SK-N-SH (cell line): ENCODE results near the gene ULK3. TPM values are rescaled to one million over a fixed set of nuclear protein-coding genes. Genes with fewer than 3 reads are reported as not detected.

Experiments used
- CTCF ChIA-PET: fragments of 300-600, 350-600 bp; formaldehyde crosslinking; extraction: SDS; loops from one replicate; lab custom pipeline; 2021; lab: Yijun Ruan, JAX
- POLR2A ChIA-PET: fragments of 350-600 bp; sonication (Branson Sonifier 250); formaldehyde crosslinking; extraction: SDS; loops from one replicate; lab custom pipeline; 2020; ENCODE audit warnings: antibody characterized with exemption, inconsistent platforms; lab: Yijun Ruan, JAX
- DNase-seq: peaks from one replicate; pipeline ENCODE4 v3.0.0; 2012
- H2AFZ ChIP-seq: fragments of 200-600 bp; sonication (generic); 2 replicates; pipeline ENCODE4 v1.8.1; 2016; ENCODE audit warnings: antibody characterized with exemption, mild to moderate bottlenecking, low read depth
- H3F3A ChIP-seq: fragments of 200-600 bp; sonication (generic); replicated peaks from 2 replicates; pipeline ENCODE3; 2016; ENCODE audit warnings: antibody characterized with exemption, mild to moderate bottlenecking; ENCODE audit not compliant: insufficient read depth
- H3K27ac ChIP-seq, 2 experiments: fragments of 200-500 bp in 1 of 2; fragments of 200-600 bp in 1 of 2; sonication (Bioruptor generic) in 1 of 2; sonication (generic), shearing (Covaris generic) in 1 of 2; 2 replicates each; pipeline versions ENCODE4 v1.5.1 to v1.6.1; 2014 to 2016; ENCODE audit warnings: low read depth in 2 of 2, inconsistent platforms in 1 of 2, low read length in 1 of 2, mild to moderate bottlenecking in 1 of 2, mixed read lengths in 1 of 2
- H3K27me3 ChIP-seq: fragments of 200-600 bp; sonication (generic), shearing (Covaris generic); 2 replicates; pipeline ENCODE4 v1.6.1; 2016; ENCODE audit warnings: mixed run types; ENCODE audit not compliant: insufficient read depth
- H3K36me3 ChIP-seq, 2 experiments: fragments of 200-500 bp in 1 of 2; fragments of 200-600 bp in 1 of 2; sonication (Bioruptor generic) in 1 of 2; sonication (generic) in 1 of 2; replicated peaks in 1 of 2; 2 replicates each; pipeline versions ENCODE3 to v1.5.1; 2014 to 2016; ENCODE audit warnings: low read length in 1 of 2, mild to moderate bottlenecking in 1 of 2; ENCODE audit not compliant: insufficient read depth in 2 of 2, control insufficient read depth in 1 of 2
- H3K4me1 ChIP-seq, 2 experiments: fragments of 200-500 bp in 1 of 2; fragments of 200-600 bp in 1 of 2; sonication (Bioruptor generic) in 1 of 2; sonication (generic), shearing (Covaris generic) in 1 of 2; 2 replicates each; pipeline versions ENCODE4 v1.5.1 to v1.6.1; 2014 to 2016; ENCODE audit warnings: low read depth in 1 of 2, low read length in 1 of 2, mixed run types in 1 of 2; ENCODE audit not compliant: insufficient read depth in 2 of 2, control insufficient read depth in 1 of 2
- H3K4me2 ChIP-seq: fragments of 200-600 bp; sonication (generic), shearing (Covaris generic); 2 replicates; pipeline ENCODE4 v1.6.1; 2017; ENCODE audit warnings: mixed run types
- H3K4me3 ChIP-seq, 2 experiments: fragments of 200-500 bp in 1 of 2; fragments of 200-600 bp in 1 of 2; sonication (Bioruptor generic) in 1 of 2; sonication (generic), shearing (Covaris generic) in 1 of 2; 2 replicates each; pipeline versions ENCODE4 v1.5.1 to v1.8.1; 2014 to 2016; ENCODE audit warnings: low read depth in 2 of 2, inconsistent platforms in 1 of 2, low read length in 1 of 2, mild to moderate bottlenecking in 1 of 2, mixed read lengths in 1 of 2, moderate library complexity in 1 of 2
- H3K79me2 ChIP-seq: fragments of 200-600 bp; sonication (generic); 2 replicates; pipeline ENCODE4 v1.8.1; 2017; ENCODE audit warnings: mild to moderate bottlenecking; ENCODE audit not compliant: insufficient read depth
- H3K9ac ChIP-seq: fragments of 200-600 bp; sonication (generic); 2 replicates; pipeline ENCODE4 v1.6.1; 2017; ENCODE audit warnings: mixed run types
- H3K9me2 ChIP-seq: fragments of 200-600 bp; sonication (generic); 2 replicates; pipeline ENCODE4 v1.6.1; 2017; ENCODE audit warnings: mixed run types
- H3K9me3 ChIP-seq: fragments of 200-600 bp; sonication (generic); 2 replicates; pipeline ENCODE4 v1.6.1; 2017; ENCODE audit warnings: mixed run types, mild to moderate bottlenecking, moderate library complexity
- H4K20me1 ChIP-seq: fragments of 200-600 bp; sonication (generic); 2 replicates; pipeline ENCODE4 v1.6.1; 2017; ENCODE audit warnings: mild to moderate bottlenecking, mixed run types; ENCODE audit not compliant: insufficient read depth
- ELF1 ChIP-seq: IDR thresholded peaks from 2 replicates; pipeline ENCODE4 v1.4.0; 2012
- EP300 ChIP-seq, 2 experiments: IDR thresholded peaks; 2 replicates each; pipeline versions ENCODE4 v1.4.0 to v1.6.1; 2012; ENCODE audit warnings: borderline replicate concordance in 1 of 2, low read depth in 1 of 2, low read length in 1 of 2
- EZH2phosphoT487 ChIP-seq: fragments of 200-600 bp; sonication (generic); IDR thresholded peaks from 2 replicates; pipeline ENCODE4 v1.6.1; 2017; ENCODE audit warnings: low read depth, mixed run types, mild to moderate bottlenecking, antibody characterized with exemption, moderate library complexity, borderline replicate concordance
- FOSL2 ChIP-seq: IDR thresholded peaks from 2 replicates; pipeline ENCODE4 v1.4.0; 2012; ENCODE audit warnings: low read depth, mild to moderate bottlenecking, moderate library complexity, borderline replicate concordance
- FOXM1 ChIP-seq: IDR thresholded peaks from 2 replicates; pipeline ENCODE4 v1.4.0; 2012; ENCODE audit warnings: low read depth, mild to moderate bottlenecking
- GABPA ChIP-seq: IDR thresholded peaks from 2 replicates; pipeline ENCODE4 v1.4.0; 2012; ENCODE audit warnings: low read depth, mild to moderate bottlenecking
- JUND ChIP-seq: IDR thresholded peaks from 2 replicates; pipeline ENCODE4 v1.4.0; 2012
- MEF2A ChIP-seq: IDR thresholded peaks from 2 replicates; pipeline ENCODE4 v1.4.0; 2012; ENCODE audit warnings: low read depth, borderline replicate concordance
- MXI1 ChIP-seq: IDR thresholded peaks from 2 replicates; pipeline ENCODE4 v1.6.1; 2012; ENCODE audit warnings: mild to moderate bottlenecking, low read depth, low read length, improper control_type of control experiment
- NFIC ChIP-seq: IDR thresholded peaks from 2 replicates; pipeline ENCODE4 v1.4.0; 2012; ENCODE audit warnings: borderline replicate concordance
- PBX3 ChIP-seq: IDR thresholded peaks from 2 replicates; pipeline ENCODE4; 2012
- RCOR1 ChIP-seq: fragments of 150-350 bp; IDR thresholded peaks from 2 replicates; pipeline ENCODE4 v1.6.1; 2017; ENCODE audit warnings: antibody characterized with exemption, low read length
- REST ChIP-seq: IDR thresholded peaks from 2 replicates; pipeline ENCODE4 v1.6.1; 2012; ENCODE audit warnings: mild to moderate bottlenecking, low read depth, low read length, moderate library complexity
- RFX5 ChIP-seq: IDR thresholded peaks from 2 replicates; pipeline ENCODE4 v1.6.1; 2012; ENCODE audit warnings: mild to moderate bottlenecking, improper control_type of control experiment, low read length
- RXRA ChIP-seq: IDR thresholded peaks from 2 replicates; pipeline ENCODE4 v1.4.0; 2012; ENCODE audit warnings: low read depth, mild to moderate bottlenecking, borderline replicate concordance
- SIN3A ChIP-seq: IDR thresholded peaks from 2 replicates; pipeline ENCODE4 v1.6.1; 2012; ENCODE audit warnings: low read depth, mild to moderate bottlenecking, low read length, moderate library complexity, borderline replicate concordance
- USF2 ChIP-seq: fragments of 150-350 bp; IDR thresholded peaks from 2 replicates; pipeline ENCODE4 v1.6.1; 2017; ENCODE audit warnings: antibody characterized with exemption, low read length, low read depth, borderline replicate concordance
- WGBS: methylation state at CpG from one replicate; pipeline ENCODE4 v1.1.6; 2017; ENCODE audit warnings: low lambda C conversion rate; 5-methylcytosine and 5-hydroxymethylcytosine counted together
- polyA plus RNA-seq, 3 experiments: library from polyadenylated mRNA; depleted of rRNA; stranded (reverse); fragments of >200 nt; gene quantifications; 2 replicates each; pipeline ENCODE4 v1.2.3, GENCODE V29; 2012

Gene ULK3
- polyA plus RNA-seq, 1 of the 3 experiments (the other 2 are of a cell fraction), result 41.3 TPM

- no peaks in the 10 kb centered on the region for H3F3A ChIP-seq
- WGBS, result 64% methylated on average over 6 of the region's 6 CpGs
- no peak overlapping the region for H3K9ac ChIP-seq
- H4K20me1 ChIP-seq, result no peaks in the 10 kb centered on the region
- H3K4me2 ChIP-seq, result no peak overlapping the region
- no peak overlapping the region for H3K4me3 ChIP-seq
- H3K27me3 ChIP-seq, result peaks cover 24% of the 10 kb centered on the region; the same call in 1 of the 2 replicates
- no peaks in the 10 kb centered on the region for H3K36me3 ChIP-seq
- no peak overlapping the region for H3K27ac ChIP-seq
- CTCF ChIA-PET, result interaction anchor here (0.5 to 3.8 kb wide), 9 partner anchors 13 to 191 kb away, joined by 3 to 12 read pairs (median 3); partner anchors contain the start of gene CSK
- H2AFZ ChIP-seq, result no peak overlapping the region
- no peak for TF ChIP-seq GABPA
- TF ChIP-seq SIN3A, result no peak
- TF ChIP-seq FOSL2, result no peak
- no peak for TF ChIP-seq MEF2A
- no peak for TF ChIP-seq FOXM1
- TF ChIP-seq EP300 (IDR thresholded peaks at IDR 0.05; ENCODE audit: borderline replicate concordance in 1 of 2, low read depth in 1 of 2, low read length in 1 of 2), result no peak
- no peak for TF ChIP-seq USF2
- TF ChIP-seq RFX5, result no peak
- TF ChIP-seq EZH2phosphoT487, result no peak
- H3K9me3 ChIP-seq, result no peaks in the 10 kb centered on the region
- POLR2A ChIA-PET, result no interaction called here
- no peaks in the 10 kb centered on the region for H3K9me2 ChIP-seq
- peaks cover 0 to 19% of the 10 kb centered on the region in 2 experiments; a peak in 1 of 4 replicates for H3K4me1 ChIP-seq
- DNase-seq, result no peak
- H3K79me2 ChIP-seq, result no peaks in the 10 kb centered on the region
Observed at GRCh38 chr15:74823324-74823723, 19.6 kb downstream of the ULK3 start.

DNA sequence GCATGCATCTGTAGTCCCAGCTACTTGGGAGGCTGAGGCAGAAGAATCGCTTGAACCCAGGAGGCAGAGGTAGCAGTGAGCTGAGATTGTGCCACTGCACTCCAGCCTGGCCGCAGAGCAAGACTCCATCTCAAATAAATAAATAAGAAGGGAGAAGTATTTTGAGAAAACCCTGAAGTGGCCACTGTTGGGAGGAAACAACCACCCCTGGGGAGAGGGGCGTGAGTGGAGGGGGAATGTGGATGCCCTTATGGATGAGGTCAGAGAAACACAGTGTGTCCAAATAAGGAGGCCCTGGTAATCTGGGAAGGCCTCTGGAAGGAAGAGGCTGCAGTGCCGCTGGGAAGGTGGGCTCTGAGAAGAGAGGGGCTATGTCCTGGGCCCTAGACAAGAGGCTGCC, 20.7 kb downstream of the ULK3 start:
- H3F3A ChIP-seq, result no peaks in the 10 kb centered on the region
- H4K20me1 ChIP-seq, result no peaks in the 10 kb centered on the region
- H3K9me3 ChIP-seq, result no peaks in the 10 kb centered on the region
- DNase-seq, result no peak
- POLR2A ChIA-PET, result no interaction called here
- no peaks in the 10 kb centered on the region for H3K36me3 ChIP-seq
- 55% methylated on average over 4 of the region's 4 CpGs for WGBS
- TF ChIP-seq FOSL2 (no peak), JUND (no peak), EP300 (IDR thresholded peaks at IDR 0.05; ENCODE audit: borderline replicate concordance in 1 of 2, low read depth in 1 of 2, low read length in 1 of 2) (no peak), RXRA (no peak), EZH2phosphoT487 (no peak), RCOR1 (no peak), ELF1 (no peak), MXI1 (no peak), NFIC (no peak), RFX5 (no peak), PBX3 (no peak), SIN3A (no peak), REST (no peak)
- H3K4me2 ChIP-seq, result no peak overlapping the region
- no peak overlapping the region for H3K4me3 ChIP-seq
- CTCF ChIA-PET, result interaction anchor here (1.6 to 2.6 kb wide), 3 partner anchors 23 to 53 kb away, joined by 3 to 8 read pairs (median 5); no protein-coding TSS in a partner anchor
- no peak overlapping the region for H3K27ac ChIP-seq
- H3K4me1 ChIP-seq, result peaks cover 0 to 24% of the 10 kb centered on the region in 2 experiments; a peak in 1 of 4 replicates
- H2AFZ ChIP-seq, result no peak overlapping the region
- peaks cover 17% of the 10 kb centered on the region; the same call in 1 of the 2 replicates for H3K27me3 ChIP-seq
- H3K9me2 ChIP-seq, result no peaks in the 10 kb centered on the region
- H3K79me2 ChIP-seq, result no peaks in the 10 kb centered on the region
- H3K9ac ChIP-seq, result no peak overlapping the region
